Measurements from ENCODE around the gene SEPTIN5. TPM values are rescaled to one million over a fixed set of nuclear protein-coding genes. Genes with fewer than 3 reads are reported as not detected.
A peak's percentile ranks its signal among the peaks of the same experiment; 100 is the strongest.

The SEPTIN5 gene
- total RNA-seq, 1 experiment from 2014 or later: 36.0 TPM

DNA sequence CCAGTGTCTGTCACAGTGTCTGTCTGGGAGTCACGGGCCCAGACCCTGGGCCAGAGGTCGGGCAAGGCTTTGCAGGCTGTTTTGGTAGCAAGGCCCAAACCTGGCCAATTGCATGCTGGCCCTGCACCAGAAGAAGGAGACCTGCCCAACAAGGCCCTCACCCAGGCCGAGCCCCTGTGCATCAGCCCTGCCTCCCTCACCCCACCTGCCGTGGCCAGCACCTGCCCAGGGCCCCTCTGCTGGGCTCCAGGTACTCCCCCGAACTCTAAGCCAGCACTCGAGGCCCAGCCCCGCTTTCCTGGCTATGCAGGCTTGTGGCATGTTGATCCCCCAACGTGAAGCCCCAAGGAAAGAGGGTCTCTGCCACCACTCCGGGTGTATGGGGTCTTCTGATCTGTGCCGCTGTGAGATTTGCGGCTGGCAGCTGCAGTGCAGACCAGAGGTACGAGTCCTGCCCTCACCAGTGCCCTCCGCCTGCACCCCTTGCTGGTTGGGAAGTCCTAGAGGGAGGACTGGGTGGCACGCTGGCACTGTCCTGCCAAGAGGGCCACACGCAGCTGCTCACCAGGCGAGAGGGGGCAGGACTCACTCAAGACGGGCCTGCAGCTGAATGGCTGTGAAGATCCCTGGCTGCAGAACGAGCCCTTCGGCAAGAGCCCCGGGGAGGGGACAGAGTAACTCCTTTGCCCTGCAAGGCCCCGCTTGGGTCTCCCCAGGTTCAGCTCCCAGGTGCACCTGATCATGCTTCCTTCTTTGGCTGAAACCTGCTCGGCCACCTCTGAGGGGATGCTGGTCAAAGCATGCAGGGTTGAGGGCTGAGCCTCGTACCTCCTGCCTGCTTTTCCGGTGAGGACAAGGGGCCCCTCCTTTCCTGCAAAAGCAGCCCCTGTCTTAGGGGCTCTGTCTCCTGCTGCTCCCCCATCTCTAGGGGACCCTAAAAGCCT, 6.7 kb upstream of the SEPTIN5 start:
- no peak overlapping the region for H3K4me3 ChIP-seq (ENCODE audit: insufficient read depth, low read depth, low read length)
- H3K36me3 ChIP-seq (replicated peaks; ENCODE audit: control insufficient read depth, insufficient read depth, low read length): no peaks in the 10 kb centered on the region
- DNase-seq: peak; percentile 60
- no peaks in the 10 kb centered on the region; the same call in 1 of the 2 replicates for H3K27me3 ChIP-seq (ENCODE audit: control insufficient read depth, insufficient read depth, low read length)

DNA sequence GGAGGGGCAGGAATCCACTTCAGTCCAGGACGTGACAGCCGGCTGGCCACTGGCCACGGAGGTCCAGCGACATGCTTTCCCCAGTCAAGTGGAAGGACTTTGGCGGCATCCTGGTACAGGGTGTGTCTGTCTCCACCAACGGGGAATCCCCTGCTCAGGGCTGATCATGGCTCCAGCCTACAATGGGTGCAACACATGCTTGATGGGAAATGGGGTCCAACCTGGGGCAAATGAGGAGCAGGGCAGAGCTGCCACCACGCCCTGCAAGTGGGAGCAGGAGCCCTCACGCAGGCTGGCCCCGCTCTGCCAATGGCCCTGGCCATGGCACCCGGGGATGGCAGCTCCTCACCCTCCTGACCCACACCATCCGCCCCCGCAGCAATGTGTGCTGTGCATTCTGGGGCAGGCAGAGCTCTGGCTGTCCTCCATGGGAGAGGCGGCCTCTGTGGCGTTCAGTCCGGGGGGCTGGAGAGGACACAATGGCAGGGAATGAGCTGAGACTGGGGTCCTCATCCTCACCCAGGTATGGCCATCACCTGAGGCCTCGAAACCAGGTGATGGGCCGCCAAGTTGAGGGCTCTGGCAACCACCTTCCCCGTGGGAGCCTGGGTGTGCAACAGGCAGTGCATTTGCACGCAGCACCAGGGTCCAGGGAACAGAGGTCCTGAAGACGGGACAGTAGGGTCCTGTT, 5.8 kb upstream of the SEPTIN5 start:
- Histone ChIP-seq H3K36me3 (replicated peaks; ENCODE audit: control insufficient read depth, insufficient read depth, low read length) (no peaks in the 10 kb centered on the region), H3K4me3 (ENCODE audit: insufficient read depth, low read depth, low read length) (no peak overlapping the region), H3K27me3 (ENCODE audit: control insufficient read depth, insufficient read depth, low read length) (peaks cover 4% of the 10 kb centered on the region)
- peak; percentile 40 for DNase-seq

DNA sequence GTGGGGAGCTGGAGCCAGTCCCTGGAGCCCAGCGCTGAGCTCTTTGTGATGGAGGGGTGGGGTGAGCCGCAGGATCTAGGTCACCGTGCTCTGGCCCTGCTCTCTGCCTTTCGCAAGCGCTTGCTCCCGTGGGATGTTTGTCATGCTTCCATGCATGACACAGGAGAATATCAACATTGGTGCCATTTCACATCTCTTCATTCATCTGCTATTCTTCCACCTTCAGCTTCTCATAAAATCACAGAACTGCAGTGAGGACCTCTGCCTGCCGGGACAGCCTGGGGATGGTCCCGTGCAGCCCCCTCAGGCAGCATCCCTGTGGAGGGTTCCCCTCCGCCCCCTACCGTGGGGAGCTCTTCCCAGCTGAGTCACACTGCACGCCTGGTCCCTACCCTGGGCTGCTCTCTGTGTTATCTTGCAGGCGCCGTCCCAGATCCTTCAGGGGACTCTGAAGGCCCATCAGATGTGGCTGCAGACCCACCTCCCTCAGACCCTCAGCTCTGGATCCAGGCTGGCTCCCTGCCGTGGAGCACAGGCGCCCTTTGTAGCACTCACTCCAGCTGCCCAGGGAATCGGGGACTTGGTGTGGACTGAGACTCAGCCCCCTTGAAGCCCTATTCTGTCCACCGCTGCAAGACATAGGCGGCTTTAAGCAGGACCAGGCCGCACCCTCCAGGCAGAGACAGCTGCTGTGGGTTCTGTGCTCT, 5.1 kb upstream of the SEPTIN5 start:
- DNase-seq: peak; percentile 45
- H3K27me3 ChIP-seq (ENCODE audit: control insufficient read depth, insufficient read depth, low read length): peaks cover 11% of the 10 kb centered on the region
- no peak overlapping the region for H3K4me3 ChIP-seq (ENCODE audit: insufficient read depth, low read depth, low read length)
- no peaks in the 10 kb centered on the region for H3K36me3 ChIP-seq (replicated peaks; ENCODE audit: control insufficient read depth, insufficient read depth, low read length)

DNA sequence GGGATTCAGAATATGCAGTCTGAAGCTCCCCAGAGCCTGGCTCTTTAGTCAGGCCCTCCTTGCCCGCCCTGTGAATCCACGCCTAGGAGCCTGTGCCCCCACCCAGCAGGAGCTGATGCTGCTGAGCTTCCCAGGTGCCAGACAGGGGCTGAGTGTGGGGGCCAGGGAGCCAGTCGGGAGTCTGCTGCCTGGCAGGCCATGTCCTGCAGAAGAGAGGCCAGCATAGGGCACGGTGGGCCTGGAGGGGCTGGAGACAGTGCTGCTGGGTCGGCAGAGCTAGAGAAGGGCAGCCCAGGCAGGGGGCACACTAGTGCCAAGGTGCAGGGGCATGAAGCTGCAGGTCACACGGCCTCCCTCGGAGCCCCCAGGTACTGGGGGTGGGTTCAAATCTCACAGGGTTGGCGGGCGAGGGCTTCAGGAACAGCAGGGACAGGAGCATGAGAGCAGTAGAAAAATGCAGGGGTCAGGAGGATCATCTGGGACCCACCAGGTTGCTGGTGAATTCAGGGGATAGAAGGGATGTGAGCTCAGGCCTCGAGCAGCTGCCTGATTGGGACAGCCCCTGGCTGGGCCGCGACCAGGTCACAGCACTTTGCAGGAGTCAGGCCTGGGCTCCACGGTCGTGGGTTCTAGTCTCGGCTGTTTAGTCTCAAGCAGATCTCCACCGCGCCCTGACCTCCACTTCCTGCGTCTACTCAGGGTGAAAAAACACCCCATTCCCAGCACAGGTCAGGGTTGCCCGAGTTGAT, 4.1 kb upstream of the SEPTIN5 start:
- DNase-seq: peak; percentile 30
- Histone ChIP-seq H3K4me3 (ENCODE audit: insufficient read depth, low read depth, low read length) (no peak overlapping the region), H3K36me3 (replicated peaks; ENCODE audit: control insufficient read depth, insufficient read depth, low read length) (no peaks in the 10 kb centered on the region), H3K27me3 (ENCODE audit: control insufficient read depth, insufficient read depth, low read length) (peaks cover 16% of the 10 kb centered on the region)

DNA sequence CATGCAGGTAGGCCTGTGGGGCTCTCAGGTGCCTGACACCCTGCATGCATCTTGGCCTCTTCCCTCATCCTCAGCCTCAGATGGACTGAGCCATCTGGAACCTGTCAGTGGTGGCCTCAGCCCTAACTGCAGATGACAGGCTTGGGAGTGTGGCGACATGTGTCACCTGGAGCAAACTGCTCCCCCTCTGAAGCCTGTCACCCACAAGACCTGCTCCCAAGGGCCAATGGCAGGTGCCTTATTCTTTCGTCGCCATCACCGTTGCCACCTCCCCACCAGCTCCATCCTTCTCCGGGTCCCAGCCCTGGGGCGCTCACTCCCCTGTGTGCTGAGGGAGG, 3.6 kb upstream of the SEPTIN5 start:
- Histone ChIP-seq H3K27me3 (ENCODE audit: control insufficient read depth, insufficient read depth, low read length) (peaks cover 18% of the 10 kb centered on the region), H3K4me3 (ENCODE audit: insufficient read depth, low read depth, low read length) (no peak overlapping the region), H3K36me3 (replicated peaks; ENCODE audit: control insufficient read depth, insufficient read depth, low read length) (no peaks in the 10 kb centered on the region)
- DNase-seq: peak; percentile 26

- H3K36me3 ChIP-seq (replicated peaks; ENCODE audit: control insufficient read depth, insufficient read depth, low read length): no peaks in the 10 kb centered on the region
- DNase-seq: peak; percentile 41
- H3K27me3 ChIP-seq (ENCODE audit: control insufficient read depth, insufficient read depth, low read length): peaks cover 21% of the 10 kb centered on the region
- H3K4me3 ChIP-seq (ENCODE audit: insufficient read depth, low read depth, low read length): no peak overlapping the region
These were observed 1.1 kb upstream of the SEPTIN5 start for GRCh38 chr22:19713245-19713644.

DNA sequence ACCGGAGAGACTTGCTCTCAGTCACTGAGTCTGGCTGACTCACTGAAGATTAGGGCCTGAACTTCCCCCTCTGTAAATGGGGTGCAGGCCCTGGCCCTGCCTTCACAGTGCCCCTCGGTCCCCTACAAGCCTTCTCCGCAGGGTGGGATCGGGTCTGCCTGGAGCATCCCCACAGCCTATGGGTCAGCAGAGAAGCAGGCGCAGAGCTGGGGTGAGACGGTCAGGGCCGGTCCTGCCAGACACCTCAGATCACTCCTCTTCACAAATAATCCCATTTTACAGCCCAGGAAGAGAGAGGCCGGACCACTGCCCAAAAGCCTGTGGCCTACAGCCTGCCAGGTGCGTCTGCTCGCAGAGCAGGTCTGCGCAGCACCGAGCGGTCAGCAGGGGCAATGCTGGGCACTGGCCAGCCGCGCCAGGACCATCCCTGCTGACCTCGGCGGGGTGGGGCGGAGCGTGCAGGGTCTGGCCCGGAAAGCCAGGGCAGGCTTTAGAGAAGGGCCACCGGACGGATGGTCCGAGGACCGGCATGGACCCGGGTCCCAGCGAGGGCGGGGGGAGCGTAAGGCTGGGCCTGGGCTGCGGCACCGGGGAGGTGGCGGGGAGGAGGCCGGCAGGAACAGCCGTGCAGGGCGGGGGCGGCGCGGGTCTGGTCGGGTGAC, 522 bp upstream of the SEPTIN5 start:
- peak; percentile 91 for DNase-seq
- Histone ChIP-seq H3K4me3 (ENCODE audit: insufficient read depth, low read depth, low read length) (peak overlapping the region; percentile 27), H3K36me3 (replicated peaks; ENCODE audit: control insufficient read depth, insufficient read depth, low read length) (no peaks in the 10 kb centered on the region), H3K27me3 (ENCODE audit: control insufficient read depth, insufficient read depth, low read length) (peaks cover 26% of the 10 kb centered on the region)

DNA sequence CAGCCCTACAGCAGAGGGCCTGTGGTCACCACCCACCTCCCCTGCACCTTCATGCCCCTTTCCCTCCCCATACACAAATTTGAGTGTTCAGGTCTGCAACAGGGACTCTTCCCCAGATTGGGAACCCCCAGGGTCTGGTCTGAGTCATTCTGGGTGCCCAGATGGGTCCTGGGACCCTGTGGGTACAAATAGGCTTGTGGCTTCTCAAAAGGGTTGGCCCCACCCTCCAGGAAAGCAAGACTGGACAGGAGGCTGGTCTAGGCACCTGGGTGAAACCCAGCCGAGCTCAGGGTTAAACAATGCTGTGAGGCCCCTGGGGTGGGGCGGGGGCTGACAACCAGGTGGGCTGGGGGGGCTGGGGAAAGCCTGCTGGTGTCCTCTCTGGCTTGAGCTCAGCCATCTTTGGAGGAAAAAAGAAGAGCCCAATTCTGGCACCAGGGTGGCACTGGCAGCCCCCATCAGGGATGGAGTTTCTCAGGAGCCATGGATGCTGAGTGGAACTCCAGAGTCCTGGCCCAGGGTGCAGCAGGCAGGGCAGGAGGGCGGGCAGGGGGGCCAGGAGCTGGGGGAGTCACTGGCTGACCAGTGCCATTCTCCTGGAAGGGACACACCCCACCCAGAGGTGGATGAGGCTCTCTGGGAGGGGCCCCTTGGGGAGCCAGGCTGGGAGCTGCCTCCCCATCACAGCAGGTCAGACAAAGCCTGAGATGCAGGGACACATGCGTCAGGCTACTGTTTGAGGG, 1.1 kb downstream of the SEPTIN5 start:
- peak overlapping the region; percentile 56 for H3K4me3 ChIP-seq (ENCODE audit: insufficient read depth, low read depth, low read length)
- no peaks in the 10 kb centered on the region for H3K36me3 ChIP-seq (replicated peaks; ENCODE audit: control insufficient read depth, insufficient read depth, low read length)
- H3K27me3 ChIP-seq (ENCODE audit: control insufficient read depth, insufficient read depth, low read length): peaks cover 42% of the 10 kb centered on the region
- DNase-seq: peak; percentile 55

GRCh38 chr22:19716041-19716828, 1.9 kb downstream of the SEPTIN5 start:
- peak; percentile 55 for DNase-seq
- Histone ChIP-seq H3K27me3 (ENCODE audit: control insufficient read depth, insufficient read depth, low read length) (peaks cover 51% of the 10 kb centered on the region), H3K36me3 (replicated peaks; ENCODE audit: control insufficient read depth, insufficient read depth, low read length) (no peaks in the 10 kb centered on the region), H3K4me3 (ENCODE audit: insufficient read depth, low read depth, low read length) (no peak overlapping the region)

DNA sequence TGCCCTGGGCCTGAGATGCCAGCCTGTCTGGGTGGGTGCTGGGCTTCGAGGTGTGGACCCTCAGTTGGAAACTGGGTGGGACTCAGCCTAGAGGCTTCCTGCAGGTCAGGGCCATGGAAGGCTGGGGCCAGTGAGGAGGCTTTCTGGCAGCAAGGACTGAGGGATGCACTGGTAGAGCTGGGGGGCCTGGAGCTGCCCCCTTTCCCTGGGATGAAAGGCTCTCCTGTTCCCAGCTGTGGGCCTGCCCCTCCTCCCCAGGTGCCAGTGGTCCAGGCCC, 2.5 kb downstream of the SEPTIN5 start:
- H3K4me3 ChIP-seq (ENCODE audit: insufficient read depth, low read depth, low read length): no peak overlapping the region
- H3K27me3 ChIP-seq (ENCODE audit: control insufficient read depth, insufficient read depth, low read length): peaks cover 56% of the 10 kb centered on the region
- no peak for DNase-seq
- H3K36me3 ChIP-seq (replicated peaks; ENCODE audit: control insufficient read depth, insufficient read depth, low read length): no peaks in the 10 kb centered on the region

DNA sequence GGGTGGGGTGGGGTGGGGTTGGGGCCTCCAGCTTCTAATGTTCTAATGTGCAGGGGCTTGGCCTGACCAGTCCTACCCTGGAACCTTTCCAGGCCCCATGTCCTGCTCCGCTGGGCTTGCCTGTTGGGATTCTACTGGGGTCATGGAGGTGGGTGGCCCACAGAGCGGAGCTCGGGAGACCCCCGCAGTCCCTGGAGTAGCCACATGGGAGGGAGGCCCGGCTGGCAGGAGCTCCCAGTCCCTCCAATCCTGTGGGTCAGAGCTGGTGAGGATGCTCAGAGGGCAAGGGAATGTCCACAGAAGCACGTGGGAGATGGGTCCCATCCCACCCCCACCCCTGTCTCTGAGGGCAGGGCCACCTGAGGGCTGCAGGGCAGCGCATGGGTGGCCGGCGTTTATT, 2.9 kb downstream of the SEPTIN5 start:
- Histone ChIP-seq H3K27me3 (ENCODE audit: control insufficient read depth, insufficient read depth, low read length) (peaks cover 60% of the 10 kb centered on the region), H3K36me3 (replicated peaks; ENCODE audit: control insufficient read depth, insufficient read depth, low read length) (no peaks in the 10 kb centered on the region), H3K4me3 (ENCODE audit: insufficient read depth, low read depth, low read length) (no peak overlapping the region)
- peak; percentile 79 for DNase-seq

- Histone ChIP-seq H3K4me3 (ENCODE audit: insufficient read depth, low read depth, low read length) (peak overlapping the region; percentile 63), H3K27me3 (ENCODE audit: control insufficient read depth, insufficient read depth, low read length) (peaks cover 67% of the 10 kb centered on the region), H3K36me3 (replicated peaks; ENCODE audit: control insufficient read depth, insufficient read depth, low read length) (no peaks in the 10 kb centered on the region)
- peak; percentile 98 for DNase-seq
These were observed 3.6 kb downstream of the SEPTIN5 start for GRCh38 chr22:19717691-19718455.
